Measurements from ENCODE around the gene BMERB1.
A peak's percentile ranks its signal among the peaks of the same experiment; 100 is the strongest.

BMERB1 gene

GRCh38 chr16:15583526-15583925, 149.1 kb downstream of the BMERB1 start:
- no peak for DNase-seq (ENCODE audit: low read depth)
- TF ChIP-seq MYC (IDR thresholded peaks at IDR 0.05; ENCODE audit: low read depth, low read length) (no peak), POLR2A (IDR thresholded peaks at IDR 0.05; ENCODE audit: extremely low read depth, insufficient read length) (no peak), CTCF (IDR thresholded peaks at IDR 0.05; ENCODE audit: low read depth, low read length) (no peak), MAX (IDR thresholded peaks at IDR 0.05; ENCODE audit: low read depth, low read length) (no peak)
- H3K4me3 ChIP-seq (ENCODE audit: low read depth, low read length), result no peak overlapping the region

- TF ChIP-seq MAX (IDR thresholded peaks at IDR 0.05; ENCODE audit: low read depth, low read length), result no peak
- no peak for TF ChIP-seq POLR2A (IDR thresholded peaks at IDR 0.05; ENCODE audit: extremely low read depth, insufficient read length)
- no peak for TF ChIP-seq CTCF (IDR thresholded peaks at IDR 0.05; ENCODE audit: low read depth, low read length)
- no peak for TF ChIP-seq MYC (IDR thresholded peaks at IDR 0.05; ENCODE audit: low read depth, low read length)
- H3K4me3 ChIP-seq (ENCODE audit: low read depth, low read length), result no peak overlapping the region
- DNase-seq (ENCODE audit: low read depth), result no peak
Observed at GRCh38 chr16:15585956-15586355, 151.6 kb downstream of the BMERB1 start.

GRCh38 chr16:15586716-15587115, 152.3 kb downstream of the BMERB1 start:
- no peak for DNase-seq (ENCODE audit: low read depth)
- no peak overlapping the region for H3K4me3 ChIP-seq (ENCODE audit: low read depth, low read length)
- TF ChIP-seq MAX (IDR thresholded peaks at IDR 0.05; ENCODE audit: low read depth, low read length) (no peak), CTCF (IDR thresholded peaks at IDR 0.05; ENCODE audit: low read depth, low read length) (no peak)

- peak; percentile 59; the same call in 1 of the 2 replicates for TF ChIP-seq MYC (IDR thresholded peaks at IDR 0.05; ENCODE audit: low read depth, low read length)
- no peak for TF ChIP-seq POLR2A (IDR thresholded peaks at IDR 0.05; ENCODE audit: extremely low read depth, insufficient read length)
- peak; percentile 40; the same call in 1 of the 2 replicates for TF ChIP-seq MAX (IDR thresholded peaks at IDR 0.05; ENCODE audit: low read depth, low read length)
- no peak for TF ChIP-seq CTCF (IDR thresholded peaks at IDR 0.05; ENCODE audit: low read depth, low read length)
- peak; percentile 55 for DNase-seq (ENCODE audit: low read depth)
- no peak overlapping the region for H3K4me3 ChIP-seq (ENCODE audit: low read depth, low read length)
Observed at GRCh38 chr16:15587152-15587825, 152.9 kb downstream of the BMERB1 start.

GRCh38 chr16:15592324-15592723, 157.9 kb downstream of the BMERB1 start:
- TF ChIP-seq MYC (IDR thresholded peaks at IDR 0.05; ENCODE audit: low read depth, low read length), result no peak
- no peak for TF ChIP-seq MAX (IDR thresholded peaks at IDR 0.05; ENCODE audit: low read depth, low read length)
- no peak for TF ChIP-seq POLR2A (IDR thresholded peaks at IDR 0.05; ENCODE audit: extremely low read depth, insufficient read length)
- TF ChIP-seq CTCF (IDR thresholded peaks at IDR 0.05; ENCODE audit: low read depth, low read length), result no peak
- no peak overlapping the region for H3K4me3 ChIP-seq (ENCODE audit: low read depth, low read length)
- DNase-seq (ENCODE audit: low read depth), result peak; percentile 25

Measured in NB4 (cell line).